ENCODE results near the gene SAA4. TPM values are rescaled to one million over a fixed set of nuclear protein-coding genes. Genes with fewer than 3 reads are reported as not detected.

SAA4 gene
- total and polyA plus RNA-seq, 2 of the 8 experiments (the other 6 are each of a cell fraction or from before 2014, with no cell fraction given): not detected

- no peak overlapping the region for H2BK5ac ChIP-seq (ENCODE audit: low read depth, low read length)
- no peak overlapping the region for H2BK120ac ChIP-seq (replicated peaks; ENCODE audit: low read depth, low read length)
- TF ChIP-seq EGR1 (IDR thresholded peaks at IDR 0.05; ENCODE audit: borderline replicate concordance, low read depth, low read length): no peak
- no peak for TF ChIP-seq POLR2A (IDR thresholded peaks at IDR 0.05; ENCODE audit: control extremely low read depth in 1 of 2, low read depth in 2 of 2, low read length in 2 of 2)
- TF ChIP-seq CTCF (IDR thresholded peaks at IDR 0.05; ENCODE audit: control extremely low read depth in 1 of 3, insufficient read depth in 1 of 3, low read depth in 1 of 3, low read length in 3 of 3): no peak
- TF ChIP-seq USF2 (IDR thresholded peaks at IDR 0.05; ENCODE audit: low read length): no peak
- no peak overlapping the region for H3K23ac ChIP-seq (ENCODE audit: insufficient read length)
- no peak for DNase-seq (ENCODE audit: low read depth in 1 of 2, low spot score in 2 of 2)
- no peak overlapping the region for H3K56ac ChIP-seq (replicated peaks; ENCODE audit: insufficient read length, low read depth, low read length)
- H3K27me3 ChIP-seq (replicated peaks in 1 of 4; ENCODE audit: control insufficient read depth in 3 of 4, extremely low read depth in 1 of 4, insufficient read depth in 3 of 4, low read length in 3 of 4): no peaks in the 10 kb centered on the region
- H3K79me2 ChIP-seq (ENCODE audit: control insufficient read depth in 1 of 2, insufficient read depth in 2 of 2, low read length in 2 of 2): no peaks in the 10 kb centered on the region
- no peak overlapping the region for H4K8ac ChIP-seq (ENCODE audit: extremely low read depth, insufficient read depth, low read length)
- 100% methylated on average over 1 of the region's 1 CpG; no CpG with 5 or more reads in 1 of the 2 experiments for WGBS, 2 experiments (ENCODE audit: extremely low coverage in 1 of 2, insufficient coverage in 1 of 2, insufficient read length in 1 of 2, insufficient replicate concordance in 2 of 2, low coverage in 1 of 2, low lambda C conversion rate in 2 of 2, missing lambda C conversion rate in 1 of 2)
- H3K4me3 ChIP-seq (ENCODE audit: extremely low read depth in 1 of 4, insufficient read depth in 2 of 4, low read depth in 3 of 4, low read length in 4 of 4): no peak overlapping the region
- no peak overlapping the region for H3K4me2 ChIP-seq (ENCODE audit: insufficient read depth in 1 of 2, low read depth in 2 of 2, low read length in 2 of 2)
- H2BK15ac ChIP-seq (ENCODE audit: low read length): no peak overlapping the region
- no peak overlapping the region for H4K91ac ChIP-seq (replicated peaks; ENCODE audit: insufficient read length, low read length)
- H3K18ac ChIP-seq (ENCODE audit: extremely low read depth, low read length): no peak overlapping the region
- no peak for FAIRE-seq
- H2AK5ac ChIP-seq (ENCODE audit: low read depth, low read length): no peak overlapping the region
- no peak overlapping the region for H2AFZ ChIP-seq (ENCODE audit: low read length)
- H3K9ac ChIP-seq (replicated peaks in 1 of 4; ENCODE audit: extremely low read depth in 1 of 4, low read depth in 3 of 4, low read length in 3 of 4): no peak overlapping the region
- H2BK20ac ChIP-seq (ENCODE audit: low read length): no peak overlapping the region
- H4K20me1 ChIP-seq (replicated peaks in 1 of 2; ENCODE audit: control insufficient read depth in 1 of 2, insufficient read depth in 2 of 2, low read length in 2 of 2): no peaks in the 10 kb centered on the region
- no peak overlapping the region for H3K27ac ChIP-seq (ENCODE audit: low read depth, low read length)
- H3K36me3 ChIP-seq (ENCODE audit: control insufficient read depth in 2 of 4, insufficient read depth in 4 of 4, low read length in 3 of 4): no peaks in the 10 kb centered on the region
- H3K23me2 ChIP-seq (ENCODE audit: low read depth, low read length): no peaks in the 10 kb centered on the region; the same call in 1 of the 2 replicates
- no peaks in the 10 kb centered on the region; a peak in 1 of 4 replicates for H3K9me3 ChIP-seq (ENCODE audit: insufficient read depth in 2 of 2, low read depth in 1 of 2, low read length in 1 of 2)
- ChIA-PET POLR2A (ENCODE audit: partially characterized antibody) (interaction anchor here (0.8 kb wide), 1 partner anchor 130 kb away, joined by 3 read pairs; no protein-coding TSS in a partner anchor), CTCF (ENCODE audit: partially characterized antibody) (interaction anchor here (1.2 to 1.5 kb wide), 5 partner anchors 21 to 159 kb away, joined by 3 to 9 read pairs (median 4); partner anchors contain the start of gene SAAL1)
- no peak overlapping the region for H3K4ac ChIP-seq (replicated peaks; ENCODE audit: insufficient read length, low read depth, low read length)
- 0 out of 2 replicates have a peak overlapping the region, but pooled peaks have one; percentile 17 for H2BK12ac ChIP-seq (ENCODE audit: low read depth, low read length)
- no peak overlapping the region for H4K5ac ChIP-seq (ENCODE audit: insufficient read length, low read depth, low read length)
- H3K4me1 ChIP-seq (replicated peaks in 1 of 4; ENCODE audit: control insufficient read depth in 3 of 4, insufficient read depth in 4 of 4, low read length in 3 of 4): peaks cover 0 to 3% (median under 1%) of the 10 kb centered on the region in 4 experiments; a peak in 2 of 7 replicates
- H3K14ac ChIP-seq (ENCODE audit: insufficient read length): no peak overlapping the region
- H3K79me1 ChIP-seq (ENCODE audit: low read depth, low read length): no peaks in the 10 kb centered on the region
Observed at GRCh38 chr11:18264677-18265555, 28.3 kb upstream of the SAA4 start.
